Measurements from ENCODE around the gene SWAP70.

DNA sequence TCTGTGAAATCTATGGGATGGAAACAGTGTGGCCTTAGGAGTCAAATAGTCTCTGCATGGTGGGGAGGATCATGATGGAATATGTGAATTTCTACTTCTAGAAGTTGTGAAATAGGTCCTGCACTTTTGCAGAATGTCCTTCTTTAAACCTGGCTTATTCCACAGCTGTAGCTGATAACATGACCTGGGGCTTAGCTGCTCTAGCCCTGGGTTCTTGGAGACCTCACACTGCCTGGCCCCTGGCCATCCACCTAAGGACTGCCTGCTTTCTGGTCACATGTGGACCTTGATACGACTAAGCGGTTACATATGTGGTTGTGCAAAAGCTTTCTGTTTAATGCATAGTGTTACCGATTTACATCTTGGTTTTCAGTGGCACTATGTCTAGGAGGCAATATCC, 88.2 kb downstream of the SWAP70 start:
- no peak for TF ChIP-seq ZNF565 (CRISPR knock-in tag; conservative IDR thresholded peaks at IDR 0.05; ENCODE audit: low read depth)
- TF ChIP-seq ZFP3 (CRISPR knock-in tag; IDR thresholded peaks at IDR 0.05): no peak
- no peak for TF ChIP-seq CSDC2 (CRISPR knock-in tag; IDR thresholded peaks at IDR 0.05)
- no peak for TF ChIP-seq ESRRG (CRISPR knock-in tag; IDR thresholded peaks at IDR 0.05)
- TF ChIP-seq ISL1 (CRISPR knock-in tag; IDR thresholded peaks at IDR 0.05): no peak
- no peak for TF ChIP-seq OSR1 (CRISPR knock-in tag; IDR thresholded peaks at IDR 0.05)
- TF ChIP-seq ZNF70 (CRISPR knock-in tag; IDR thresholded peaks at IDR 0.05): no peak
